ENCODE data around the gene RUNDC1. TPM values are rescaled to one million over a fixed set of nuclear protein-coding genes. Genes with fewer than 3 reads are reported as not detected.
A peak's percentile ranks its signal among the peaks of the same experiment; 100 is the strongest.

RUNDC1 gene
- total and polyA plus RNA-seq, 2 donors from 2014 or later = 10.1 to 19.5 TPM

- H3K27ac ChIP-seq (ENCODE audit: low read depth in 2 of 2, low read length in 2 of 2) = peak overlapping the region in 1 of 2 donors; percentile 11
- DNase-seq = peak; percentile 64 to 85 (median 81)
- H3K9me3 ChIP-seq (ENCODE audit: control insufficient read depth in 2 of 3, insufficient read depth in 1 of 3, low read length in 3 of 3) = no peaks in the 10 kb centered on the region
- H3K36me3 ChIP-seq (ENCODE audit: control insufficient read depth in 2 of 3, insufficient read depth in 3 of 3, low read length in 3 of 3) = peaks cover 0 to 3% (median 0%) of the 10 kb centered on the region in 3 donors
- no peaks in the 10 kb centered on the region for H3K27me3 ChIP-seq (ENCODE audit: control insufficient read depth, insufficient read depth, low read length)
- no peak for FAIRE-seq
- no peak overlapping the region for H3K4me3 ChIP-seq (ENCODE audit: low read length in 3 of 3)
- no peak overlapping the region for H3K9ac ChIP-seq (ENCODE audit: low read length in 3 of 3)
- intact Hi-C loops (cut with DNase I) = no loop called here
- peaks cover 0 to 17% (median 0%) of the 10 kb centered on the region in 3 donors for H3K4me1 ChIP-seq (ENCODE audit: control insufficient read depth in 2 of 3, insufficient read depth in 2 of 3, low read depth in 1 of 3, low read length in 3 of 3)
- no peak for TF ChIP-seq CTCF (IDR thresholded peaks at IDR 0.05; ENCODE audit: borderline replicate concordance, extremely low read depth, insufficient read depth)
Measured at GRCh38 chr17:43018008-43018853, 37.9 kb downstream of the RUNDC1 start.

GRCh38 chr17:43018932-43019331 lies 38.6 kb downstream of the RUNDC1 start:
- no peak for FAIRE-seq
- Histone ChIP-seq H3K36me3 (ENCODE audit: control insufficient read depth in 2 of 3, insufficient read depth in 3 of 3, low read length in 3 of 3) (peaks cover 0 to 3% (median 0%) of the 10 kb centered on the region in 3 donors), H3K9ac (ENCODE audit: low read length in 3 of 3) (no peak overlapping the region), H3K27me3 (ENCODE audit: control insufficient read depth, insufficient read depth, low read length) (no peaks in the 10 kb centered on the region), H3K9me3 (ENCODE audit: control insufficient read depth in 2 of 3, insufficient read depth in 1 of 3, low read length in 3 of 3) (no peaks in the 10 kb centered on the region), H3K4me3 (ENCODE audit: low read length in 3 of 3) (no peak overlapping the region), H3K4me1 (ENCODE audit: control insufficient read depth in 2 of 3, insufficient read depth in 2 of 3, low read depth in 1 of 3, low read length in 3 of 3) (peaks cover 0 to 17% (median 0%) of the 10 kb centered on the region in 3 donors), H3K27ac (ENCODE audit: low read depth in 2 of 2, low read length in 2 of 2) (peak overlapping the region in 1 of 2 donors; percentile 11)
- no peak for TF ChIP-seq CTCF (IDR thresholded peaks at IDR 0.05; ENCODE audit: borderline replicate concordance, extremely low read depth, insufficient read depth)
- intact Hi-C loops (cut with DNase I) = no loop called here
- no peak for DNase-seq

GRCh38 chr17:43019418-43019817 lies 39.1 kb downstream of the RUNDC1 start:
- no peak overlapping the region for H3K9ac ChIP-seq (ENCODE audit: low read length in 3 of 3)
- peaks cover 0 to 17% (median 0%) of the 10 kb centered on the region in 3 donors for H3K4me1 ChIP-seq (ENCODE audit: control insufficient read depth in 2 of 3, insufficient read depth in 2 of 3, low read depth in 1 of 3, low read length in 3 of 3)
- peaks cover 0 to 1% (median 0%) of the 10 kb centered on the region in 3 donors for H3K36me3 ChIP-seq (ENCODE audit: control insufficient read depth in 2 of 3, insufficient read depth in 3 of 3, low read length in 3 of 3)
- intact Hi-C loops (cut with DNase I) = no loop called here
- H3K4me3 ChIP-seq (ENCODE audit: low read length in 3 of 3) = no peak overlapping the region
- H3K27ac ChIP-seq (ENCODE audit: low read depth in 2 of 2, low read length in 2 of 2) = peak overlapping the region; percentile 6 to 29
- TF ChIP-seq CTCF (IDR thresholded peaks at IDR 0.05; ENCODE audit: borderline replicate concordance, extremely low read depth, insufficient read depth) = no peak
- FAIRE-seq (no peak), DNase-seq (peak in 1 of 5 donors; percentile 26)
- H3K27me3 ChIP-seq (ENCODE audit: control insufficient read depth, insufficient read depth, low read length) = no peaks in the 10 kb centered on the region
- H3K9me3 ChIP-seq (ENCODE audit: control insufficient read depth in 2 of 3, insufficient read depth in 1 of 3, low read length in 3 of 3) = no peaks in the 10 kb centered on the region
